ENCODE data around the gene FBXW2.

GRCh38 chr9:120724757-120725400, 68.3 kb downstream of the FBXW2 start:
- TF ChIP-seq FOS (IDR thresholded peaks at IDR 0.05; ENCODE audit: borderline replicate concordance, insufficient read depth, low read length) (no peak), CTCF (IDR thresholded peaks at IDR 0.05; ENCODE audit: extremely low read depth in 1 of 2, insufficient read depth in 1 of 2, low read depth in 1 of 2, low read length in 2 of 2) (no peak), POLR2AphosphoS5 (IDR thresholded peaks at IDR 0.05; ENCODE audit: insufficient read depth, low read depth, low read length) (no peak)
